Measurements from ENCODE around the gene ARX.

ARX gene

GRCh38 chrX:25015486-25016360 lies at the start of gene ARX:
ARX (minus strand) TSS chrX:25015965; CDS start chrX:25015737, 228 bp downstream.
- DNase-seq = peak; percentile 30

GRCh38 chrX:25059273-25059672 lies 43.5 kb upstream of the ARX start:
- no peak for DNase-seq

GRCh38 chrX:25052798-25053534 lies 37.2 kb upstream of the ARX start:
- DNase-seq = no peak

- no peak for DNase-seq
Observed at GRCh38 chrX:25049971-25050370, 34.2 kb upstream of the ARX start.

- DNase-seq = no peak
Observed at GRCh38 chrX:25049357-25049756, 33.6 kb upstream of the ARX start.

- DNase-seq = no peak
Observed at GRCh38 chrX:25048178-25048577, 32.4 kb upstream of the ARX start.

GRCh38 chrX:25043192-25043591 lies 27.4 kb upstream of the ARX start:
- no peak for DNase-seq

GRCh38 chrX:25039036-25039435 lies 23.3 kb upstream of the ARX start:
- no peak for DNase-seq

GRCh38 chrX:25034889-25035288 lies 19.1 kb upstream of the ARX start:
- no peak for DNase-seq

- no peak for DNase-seq
Observed at GRCh38 chrX:25029288-25029825, 13.6 kb upstream of the ARX start.

GRCh38 chrX:25028726-25029125 lies 13.0 kb upstream of the ARX start:
- DNase-seq = no peak

- no peak for DNase-seq
Observed at GRCh38 chrX:25026576-25026975, 10.8 kb upstream of the ARX start.

- no peak for DNase-seq
Observed at GRCh38 chrX:25025615-25026014, 9.8 kb upstream of the ARX start.

GRCh38 chrX:25023908-25024307 lies 8.1 kb upstream of the ARX start:
- DNase-seq = no peak

GRCh38 chrX:25022499-25023325 lies 6.9 kb upstream of the ARX start:
- DNase-seq = no peak

GRCh38 chrX:25020905-25021449 lies 5.2 kb upstream of the ARX start:
- no peak for DNase-seq

GRCh38 chrX:25020391-25020904 lies 4.7 kb upstream of the ARX start:
- no peak for DNase-seq

GRCh38 chrX:25019707-25020390 lies 4.1 kb upstream of the ARX start:
- no peak for DNase-seq

GRCh38 chrX:25018682-25019081 lies 2.9 kb upstream of the ARX start:
- DNase-seq = no peak

- DNase-seq = no peak
Observed at GRCh38 chrX:25017667-25018247, 2.0 kb upstream of the ARX start.

- DNase-seq = no peak
Observed at GRCh38 chrX:25016938-25017598, 1.3 kb upstream of the ARX start.
